Tibial nerve (tissue), 3 donors: Measurements from ENCODE around the gene ELOVL4.

Experiments used
- POLR2A ChIP-seq, 2 donors: fragments of 450-650 bp; IDR thresholded peaks; one replicate each; pipeline ENCODE4 v1.6.1; 2017; ENCODE audit warnings: antibody characterized with exemption in 2 of 2, mild to moderate bottlenecking in 2 of 2, moderate library complexity in 2 of 2
- TF ChIP-seq, protein P1 (sequence below), 5 experiments: fragments of 200-600 bp in 3 of 5; fragments of 450-650 bp in 2 of 5; sonication (generic) in 3 of 5; IDR thresholded peaks; one replicate each; pipeline ENCODE4 v1.5.1; 2016 to 2019; ENCODE audit warnings: antibody characterized with exemption in 5 of 5, mild to moderate bottlenecking in 3 of 5, moderate library complexity in 2 of 5

DNA sequence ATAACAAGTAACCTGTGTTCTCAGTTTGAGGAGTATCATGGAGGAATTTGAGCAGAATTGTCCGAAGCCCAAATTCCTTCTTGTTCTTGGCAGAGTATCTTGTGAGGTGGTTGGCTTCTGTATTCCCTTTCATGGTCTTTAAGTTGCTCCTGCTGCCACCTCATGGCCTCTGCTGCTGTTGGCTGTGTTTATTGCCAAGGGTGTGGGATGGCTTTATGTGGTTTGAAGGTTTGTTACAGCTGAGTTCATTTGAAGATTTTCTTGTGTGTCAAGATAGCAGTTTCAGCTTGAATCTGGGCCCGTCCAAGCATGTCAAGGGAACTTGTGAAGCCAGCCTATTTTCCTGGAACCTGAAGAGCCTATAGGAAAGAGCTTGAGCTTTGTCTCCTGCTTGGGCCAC lies 36.9 kb upstream of the ELOVL4 start:
- TF ChIP-seq, protein P1, sequence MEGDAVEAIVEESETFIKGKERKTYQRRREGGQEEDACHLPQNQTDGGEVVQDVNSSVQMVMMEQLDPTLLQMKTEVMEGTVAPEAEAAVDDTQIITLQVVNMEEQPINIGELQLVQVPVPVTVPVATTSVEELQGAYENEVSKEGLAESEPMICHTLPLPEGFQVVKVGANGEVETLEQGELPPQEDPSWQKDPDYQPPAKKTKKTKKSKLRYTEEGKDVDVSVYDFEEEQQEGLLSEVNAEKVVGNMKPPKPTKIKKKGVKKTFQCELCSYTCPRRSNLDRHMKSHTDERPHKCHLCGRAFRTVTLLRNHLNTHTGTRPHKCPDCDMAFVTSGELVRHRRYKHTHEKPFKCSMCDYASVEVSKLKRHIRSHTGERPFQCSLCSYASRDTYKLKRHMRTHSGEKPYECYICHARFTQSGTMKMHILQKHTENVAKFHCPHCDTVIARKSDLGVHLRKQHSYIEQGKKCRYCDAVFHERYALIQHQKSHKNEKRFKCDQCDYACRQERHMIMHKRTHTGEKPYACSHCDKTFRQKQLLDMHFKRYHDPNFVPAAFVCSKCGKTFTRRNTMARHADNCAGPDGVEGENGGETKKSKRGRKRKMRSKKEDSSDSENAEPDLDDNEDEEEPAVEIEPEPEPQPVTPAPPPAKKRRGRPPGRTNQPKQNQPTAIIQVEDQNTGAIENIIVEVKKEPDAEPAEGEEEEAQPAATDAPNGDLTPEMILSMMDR (IDR thresholded peaks at IDR 0.05) = no peak
- no peak for TF ChIP-seq POLR2A (IDR thresholded peaks at IDR 0.05)
